ENCODE data around the gene ITGB3.

DNA sequence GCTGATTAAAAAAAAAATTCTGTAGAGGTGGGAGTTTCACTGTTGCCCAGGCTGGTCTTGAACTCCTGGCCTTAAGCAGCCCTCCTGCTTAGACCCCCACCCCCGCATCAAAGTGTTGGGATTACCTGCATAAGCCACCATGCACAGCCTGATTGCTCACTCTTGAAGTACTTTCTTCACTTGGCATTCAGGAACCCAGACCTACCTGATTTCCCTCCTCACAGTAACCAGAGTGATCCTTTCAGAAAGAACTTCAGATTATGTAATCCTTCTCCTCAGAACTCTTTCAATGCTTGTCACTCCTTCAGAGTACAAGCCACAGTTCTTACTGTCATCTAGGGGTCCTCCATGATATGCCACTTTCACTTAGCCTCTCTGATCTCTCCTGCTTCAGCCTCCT is 71.5 kb downstream of the ITGB3 start:
- TF ChIP-seq POLR2A (IDR thresholded peaks at IDR 0.05; ENCODE audit: low read depth, low read length) (no peak), TAF1 (IDR thresholded peaks at IDR 0.05; ENCODE audit: low read depth, low read length) (no peak), POLR2AphosphoS5 (IDR thresholded peaks at IDR 0.05; ENCODE audit: low read depth, low read length) (no peak), SPI1 (IDR thresholded peaks at IDR 0.05; ENCODE audit: low read depth, low read length) (no peak), PAX5 (IDR thresholded peaks at IDR 0.05; ENCODE audit: insufficient read depth, low read length, severe bottlenecking) (no peak), POU2F2 (IDR thresholded peaks at IDR 0.05; ENCODE audit: low read depth, low read length) (no peak)

All from GM12891 (cell line).